HCT116 (cell line): ENCODE measurements around the gene ABL2. TPM values are rescaled to one million over a fixed set of nuclear protein-coding genes. Genes with fewer than 3 reads are reported as not detected.

Experiments used
- ATAC-seq: fragments of 200-7000 bp; cut with Tn5 transposase; 2 replicates; pipeline ENCODE4 v1.9.1; 2020; ENCODE audit warnings: mild to moderate bottlenecking, moderate library complexity
- BruUV-seq: library from RNA; stranded (reverse); fragments of 400-500 nt; replicated peaks from 2 replicates; lab custom pipeline; 2021; lab: Mats Ljungman, UMichigan
- CTCF ChIA-PET: fragments of 300-600 bp; sonication (Branson Sonifier 250); formaldehyde crosslinking; loops from one replicate; lab custom pipeline; 2021; ENCODE audit warnings: antibody characterized with exemption; lab: Charles Lee
- POLR2A ChIA-PET: fragments of 300-600, 350-600 bp; sonication (Branson Sonifier 250); formaldehyde crosslinking; loops from one replicate; lab custom pipeline; 2021; ENCODE audit warnings: antibody characterized with exemption; lab: Charles Lee
- RAD21 ChIA-PET, 2 experiments: fragments of 300-600 bp; sonication (Branson Sonifier 250); formaldehyde crosslinking; loops; one replicate each; lab custom pipeline; 2023; ENCODE audit warnings: low total read pairs in 2 of 2; ENCODE audit not compliant: uncharacterized antibody in 2 of 2, unreplicated experiment in 2 of 2, low non-redundant PET in 1 of 2; lab: Charles Lee
- DNase-seq: peaks from one replicate; pipeline ENCODE4 v3.0.0-alpha.2; 2010; ENCODE audit warnings: low read depth, low spot score
- H2AFZ ChIP-seq: fragments of 200-600 bp; shearing (Covaris generic), sonication (generic); 2 replicates; pipeline ENCODE4 v1.6.1; 2017; ENCODE audit warnings: low read depth, mixed run types, mixed read lengths, antibody characterized with exemption, low read length; ENCODE audit not compliant: poor library complexity, severe bottlenecking
- H3K27ac ChIP-seq: 2 replicates; pipeline ENCODE4 v1.5.1; 2012; ENCODE audit warnings: low read depth, low read length
- H3K27me3 ChIP-seq: fragments of 200-600 bp; sonication (generic); 2 replicates; pipeline ENCODE4 v1.6.1; 2016; ENCODE audit warnings: mixed run types, low read length, mixed read lengths; ENCODE audit not compliant: insufficient read depth
- H3K36me3 ChIP-seq, 2 experiments: fragments of 200-500 bp in 1 of 2; fragments of 200-600 bp in 1 of 2; sonication (Bioruptor generic) in 1 of 2; sonication (generic) in 1 of 2; 2 replicates each; pipeline versions ENCODE4 v1.5.1 to v1.6.1; 2014 to 2016; ENCODE audit warnings: low read length in 2 of 2, inconsistent platforms in 1 of 2, mixed read lengths in 1 of 2, mixed run types in 1 of 2; ENCODE audit not compliant: insufficient read depth in 2 of 2, control insufficient read depth in 1 of 2
- H3K4me1 ChIP-seq, 2 experiments: fragments of 200-600 bp in 1 of 2; sonication (generic) in 1 of 2; 2 replicates each; pipeline versions ENCODE4 v1.5.1 to v1.6.1; 2012 to 2017; ENCODE audit warnings: low read length in 2 of 2, inconsistent platforms in 1 of 2, mild to moderate bottlenecking in 1 of 2, mixed read lengths in 1 of 2, mixed run types in 1 of 2, moderate library complexity in 1 of 2; ENCODE audit not compliant: insufficient read depth in 2 of 2, control insufficient read depth in 1 of 2
- H3K4me2 ChIP-seq: fragments of 200-600 bp; sonication (generic); 2 replicates; pipeline ENCODE4 v1.6.1; 2017; ENCODE audit warnings: mixed run types, low read length, mixed read lengths
- H3K4me3 ChIP-seq, 2 experiments: fragments of 200-600 bp in 1 of 2; sonication (generic) in 1 of 2; replicated peaks in 1 of 2; 2 replicates each; pipeline ENCODE4 v1.5.1; 2011 to 2016; ENCODE audit warnings: low read length in 2 of 2, control low read depth in 1 of 2, low read depth in 1 of 2, mild to moderate bottlenecking in 1 of 2, mixed read lengths in 1 of 2, mixed run types in 1 of 2
- H3K79me2 ChIP-seq: fragments of 200-600 bp; sonication (generic); 2 replicates; pipeline ENCODE4 v1.6.1; 2017; ENCODE audit warnings: mild to moderate bottlenecking, mixed run types, low read length, moderate library complexity, mixed read lengths; ENCODE audit not compliant: insufficient read depth
- H3K9ac ChIP-seq: fragments of 200-600 bp; sonication (generic); 2 replicates; pipeline ENCODE4 v1.6.1; 2016; ENCODE audit warnings: low read length, mixed read lengths
- H3K9me2 ChIP-seq: fragments of 200-600 bp; sonication (generic), shearing (Covaris generic); 2 replicates; pipeline ENCODE4 v1.6.1; 2017; ENCODE audit warnings: mixed run types, mild to moderate bottlenecking, moderate library complexity; ENCODE audit not compliant: insufficient read depth
- H3K9me3 ChIP-seq, 2 experiments: fragments of 200-500 bp in 1 of 2; fragments of 200-600 bp in 1 of 2; sonication (Bioruptor generic) in 1 of 2; sonication (generic) in 1 of 2; 2 replicates each; pipeline ENCODE4 v1.6.1; 2014 to 2017; ENCODE audit warnings: low read length in 2 of 2, mixed read lengths in 2 of 2, inconsistent platforms in 1 of 2, low read depth in 1 of 2, mild to moderate bottlenecking in 1 of 2, mixed run types in 1 of 2, moderate library complexity in 1 of 2; ENCODE audit not compliant: control insufficient read depth in 1 of 2, insufficient read depth in 1 of 2
- H4K20me1 ChIP-seq: fragments of 200-600 bp; sonication (generic), shearing (Covaris generic); 2 replicates; pipeline ENCODE4 v1.6.1; 2017; ENCODE audit warnings: mixed run types, mild to moderate bottlenecking, moderate library complexity; ENCODE audit not compliant: insufficient read depth
- CBX3 ChIP-seq: IDR thresholded peaks from 2 replicates; pipeline ENCODE4 v1.6.1; 2012; ENCODE audit warnings: low read depth
- CEBPB ChIP-seq: IDR thresholded peaks from 2 replicates; pipeline ENCODE4 v1.6.1; 2012; ENCODE audit warnings: low read depth
- ELF1 ChIP-seq: IDR thresholded peaks from 2 replicates; pipeline ENCODE4 v1.6.1; 2012; ENCODE audit warnings: low read depth, borderline replicate concordance
- POLR2AphosphoS5 ChIP-seq: IDR thresholded peaks from 2 replicates; pipeline ENCODE4 v1.6.1; 2011; ENCODE audit warnings: mild to moderate bottlenecking, low read depth, low read length, moderate library complexity
- RAD21 ChIP-seq: IDR thresholded peaks from 2 replicates; pipeline ENCODE4 v1.6.1; 2012; ENCODE audit warnings: low read depth, mild to moderate bottlenecking
- SRF ChIP-seq: IDR thresholded peaks from 2 replicates; pipeline ENCODE4 v1.6.1; 2012; ENCODE audit warnings: low read depth
- TCF7L2 ChIP-seq: IDR thresholded peaks from 2 replicates; pipeline ENCODE4 v1.7.0; 2011; ENCODE audit warnings: borderline replicate concordance, inconsistent platforms; ENCODE audit not compliant: insufficient read depth, insufficient read length; ENCODE audit errors: extremely low read depth
- ZFX ChIP-seq: fragments of 450-650 bp; IDR thresholded peaks from 2 replicates; pipeline ENCODE4 v1.6.1; 2017
- ZNF274 ChIP-seq: fragments of 200-500 bp; sonication (Bioruptor generic); IDR thresholded peaks from 2 replicates; pipeline ENCODE4 v1.6.1; 2014; ENCODE audit warnings: mild to moderate bottlenecking, low read depth, low read length, inconsistent platforms
- intact Hi-C: fragments of 100-400 bp; cut with micrococcal nuclease; formaldehyde crosslinking; loops from 2 replicates; pipeline ENCODE4 v1.10.0; 2022
- total RNA-seq: library from RNA; stranded (reverse); gene quantifications from one replicate; pipeline ENCODE4 v1.2.1, GENCODE V29; 2021; ENCODE audit not compliant: unreplicated experiment
- TF ChIP-seq, protein P1 (sequence below): IDR thresholded peaks from 2 replicates; pipeline ENCODE4 v1.6.1; 2012; ENCODE audit warnings: low read depth
- TF ChIP-seq, protein P2 (sequence below), 3 experiments: fragments of 200-600 bp in 1 of 3; sonication (generic) in 1 of 3; IDR thresholded peaks in 2 of 3; conservative IDR thresholded peaks in 1 of 3; 2 replicates each; pipeline ENCODE4 v1.5.1; 2012 to 2017; ENCODE audit warnings: low read depth in 2 of 3, low read length in 2 of 3, antibody characterized with exemption in 1 of 3, borderline replicate concordance in 1 of 3, control low read depth in 1 of 3, mild to moderate bottlenecking in 1 of 3, mixed read lengths in 1 of 3, mixed run types in 1 of 3, moderate library complexity in 1 of 3; ENCODE audit not compliant: insufficient read depth in 1 of 3

ABL2 gene
- total RNA-seq, 1 experiment from 2014 or later, result 22.9 TPM

DNA sequence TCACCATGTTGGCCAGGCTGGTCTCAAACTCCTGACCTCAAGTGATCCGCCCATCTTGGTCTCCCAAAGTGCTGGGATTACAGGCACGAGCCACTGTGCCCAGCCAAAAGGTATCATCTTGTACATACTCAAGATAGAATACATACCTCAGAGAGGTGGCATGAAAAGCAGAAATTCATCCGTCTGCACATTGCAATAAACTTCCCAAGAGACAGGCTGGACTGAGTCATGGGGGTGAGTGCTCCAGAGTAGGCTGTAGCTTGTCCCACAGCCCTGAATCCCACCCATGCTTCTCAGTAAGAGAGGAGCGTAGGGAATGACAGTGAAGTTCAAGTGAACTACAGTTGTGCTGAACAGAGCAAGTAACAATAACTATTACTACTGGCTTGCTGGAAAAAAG lies 127.9 kb downstream of the ABL2 start:
- ChIA-PET POLR2A (no interaction called here), RAD21 (no interaction called here), CTCF (no interaction called here)
- H3K27ac ChIP-seq, result no peak overlapping the region
- H4K20me1 ChIP-seq, result no peaks in the 10 kb centered on the region
- H3K9ac ChIP-seq, result no peak overlapping the region
- H3K79me2 ChIP-seq, result peaks cover 5% of the 10 kb centered on the region; the same call in 1 of the 2 replicates
- no peaks in the 10 kb centered on the region for H3K27me3 ChIP-seq
- H3K9me3 ChIP-seq, result no peaks in the 10 kb centered on the region
- H3K9me2 ChIP-seq, result no peaks in the 10 kb centered on the region
- no peak overlapping the region for H3K4me3 ChIP-seq
- peaks cover 0 to 7% of the 10 kb centered on the region in 2 experiments; a peak in 3 of 4 replicates for H3K36me3 ChIP-seq
- no peaks in the 10 kb centered on the region for H3K4me1 ChIP-seq
- no peak overlapping the region for H2AFZ ChIP-seq
- H3K4me2 ChIP-seq, result no peak overlapping the region
- BruUV-seq, result no TSS peak
- intact Hi-C loops, result no loop called here
- ATAC-seq, result no peak
- no peak for DNase-seq
- TF ChIP-seq ZFX, result no peak
- TF ChIP-seq, protein P1, sequence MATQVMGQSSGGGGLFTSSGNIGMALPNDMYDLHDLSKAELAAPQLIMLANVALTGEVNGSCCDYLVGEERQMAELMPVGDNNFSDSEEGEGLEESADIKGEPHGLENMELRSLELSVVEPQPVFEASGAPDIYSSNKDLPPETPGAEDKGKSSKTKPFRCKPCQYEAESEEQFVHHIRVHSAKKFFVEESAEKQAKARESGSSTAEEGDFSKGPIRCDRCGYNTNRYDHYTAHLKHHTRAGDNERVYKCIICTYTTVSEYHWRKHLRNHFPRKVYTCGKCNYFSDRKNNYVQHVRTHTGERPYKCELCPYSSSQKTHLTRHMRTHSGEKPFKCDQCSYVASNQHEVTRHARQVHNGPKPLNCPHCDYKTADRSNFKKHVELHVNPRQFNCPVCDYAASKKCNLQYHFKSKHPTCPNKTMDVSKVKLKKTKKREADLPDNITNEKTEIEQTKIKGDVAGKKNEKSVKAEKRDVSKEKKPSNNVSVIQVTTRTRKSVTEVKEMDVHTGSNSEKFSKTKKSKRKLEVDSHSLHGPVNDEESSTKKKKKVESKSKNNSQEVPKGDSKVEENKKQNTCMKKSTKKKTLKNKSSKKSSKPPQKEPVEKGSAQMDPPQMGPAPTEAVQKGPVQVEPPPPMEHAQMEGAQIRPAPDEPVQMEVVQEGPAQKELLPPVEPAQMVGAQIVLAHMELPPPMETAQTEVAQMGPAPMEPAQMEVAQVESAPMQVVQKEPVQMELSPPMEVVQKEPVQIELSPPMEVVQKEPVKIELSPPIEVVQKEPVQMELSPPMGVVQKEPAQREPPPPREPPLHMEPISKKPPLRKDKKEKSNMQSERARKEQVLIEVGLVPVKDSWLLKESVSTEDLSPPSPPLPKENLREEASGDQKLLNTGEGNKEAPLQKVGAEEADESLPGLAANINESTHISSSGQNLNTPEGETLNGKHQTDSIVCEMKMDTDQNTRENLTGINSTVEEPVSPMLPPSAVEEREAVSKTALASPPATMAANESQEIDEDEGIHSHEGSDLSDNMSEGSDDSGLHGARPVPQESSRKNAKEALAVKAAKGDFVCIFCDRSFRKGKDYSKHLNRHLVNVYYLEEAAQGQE, result no peak
- TF ChIP-seq ZNF274, result no peak
- no peak for TF ChIP-seq ELF1
- TF ChIP-seq CBX3, result no peak
- no peak for TF ChIP-seq TCF7L2
- no peak for TF ChIP-seq CEBPB
- no peak for TF ChIP-seq RAD21
- TF ChIP-seq POLR2AphosphoS5, result no peak
- TF ChIP-seq, protein P2, sequence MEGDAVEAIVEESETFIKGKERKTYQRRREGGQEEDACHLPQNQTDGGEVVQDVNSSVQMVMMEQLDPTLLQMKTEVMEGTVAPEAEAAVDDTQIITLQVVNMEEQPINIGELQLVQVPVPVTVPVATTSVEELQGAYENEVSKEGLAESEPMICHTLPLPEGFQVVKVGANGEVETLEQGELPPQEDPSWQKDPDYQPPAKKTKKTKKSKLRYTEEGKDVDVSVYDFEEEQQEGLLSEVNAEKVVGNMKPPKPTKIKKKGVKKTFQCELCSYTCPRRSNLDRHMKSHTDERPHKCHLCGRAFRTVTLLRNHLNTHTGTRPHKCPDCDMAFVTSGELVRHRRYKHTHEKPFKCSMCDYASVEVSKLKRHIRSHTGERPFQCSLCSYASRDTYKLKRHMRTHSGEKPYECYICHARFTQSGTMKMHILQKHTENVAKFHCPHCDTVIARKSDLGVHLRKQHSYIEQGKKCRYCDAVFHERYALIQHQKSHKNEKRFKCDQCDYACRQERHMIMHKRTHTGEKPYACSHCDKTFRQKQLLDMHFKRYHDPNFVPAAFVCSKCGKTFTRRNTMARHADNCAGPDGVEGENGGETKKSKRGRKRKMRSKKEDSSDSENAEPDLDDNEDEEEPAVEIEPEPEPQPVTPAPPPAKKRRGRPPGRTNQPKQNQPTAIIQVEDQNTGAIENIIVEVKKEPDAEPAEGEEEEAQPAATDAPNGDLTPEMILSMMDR (IDR thresholded peaks at IDR 0.05 in 2 of 3, conservative IDR thresholded peaks at IDR 0.05 in 1 of 3; ENCODE audit: borderline replicate concordance in 1 of 3, insufficient read depth in 1 of 3, low read depth in 2 of 3, low read length in 2 of 3), result no peak
- TF ChIP-seq SRF, result no peak
